ENCODE results near the gene CPLANE2.
A peak's percentile ranks its signal among the peaks of the same experiment; 100 is the strongest.

CPLANE2 gene

GRCh38 chr1:16256478-16256877 is 19.5 kb upstream of the CPLANE2 start:
- DNase-seq (ENCODE audit: low read depth, low spot score), result no peak
- no peak overlapping the region for H3K4me3 ChIP-seq (ENCODE audit: low read depth, low read length)
- TF ChIP-seq, protein P1, sequence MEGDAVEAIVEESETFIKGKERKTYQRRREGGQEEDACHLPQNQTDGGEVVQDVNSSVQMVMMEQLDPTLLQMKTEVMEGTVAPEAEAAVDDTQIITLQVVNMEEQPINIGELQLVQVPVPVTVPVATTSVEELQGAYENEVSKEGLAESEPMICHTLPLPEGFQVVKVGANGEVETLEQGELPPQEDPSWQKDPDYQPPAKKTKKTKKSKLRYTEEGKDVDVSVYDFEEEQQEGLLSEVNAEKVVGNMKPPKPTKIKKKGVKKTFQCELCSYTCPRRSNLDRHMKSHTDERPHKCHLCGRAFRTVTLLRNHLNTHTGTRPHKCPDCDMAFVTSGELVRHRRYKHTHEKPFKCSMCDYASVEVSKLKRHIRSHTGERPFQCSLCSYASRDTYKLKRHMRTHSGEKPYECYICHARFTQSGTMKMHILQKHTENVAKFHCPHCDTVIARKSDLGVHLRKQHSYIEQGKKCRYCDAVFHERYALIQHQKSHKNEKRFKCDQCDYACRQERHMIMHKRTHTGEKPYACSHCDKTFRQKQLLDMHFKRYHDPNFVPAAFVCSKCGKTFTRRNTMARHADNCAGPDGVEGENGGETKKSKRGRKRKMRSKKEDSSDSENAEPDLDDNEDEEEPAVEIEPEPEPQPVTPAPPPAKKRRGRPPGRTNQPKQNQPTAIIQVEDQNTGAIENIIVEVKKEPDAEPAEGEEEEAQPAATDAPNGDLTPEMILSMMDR (IDR thresholded peaks at IDR 0.05; ENCODE audit: low read depth, low read length), result no peak
- in situ Hi-C loops (cut with HindIII; ENCODE audit: low sequenced_read_pairs), result no loop called here

- in situ Hi-C loops (cut with HindIII; ENCODE audit: low sequenced_read_pairs), result no loop called here
- TF ChIP-seq, protein P1 (IDR thresholded peaks at IDR 0.05; ENCODE audit: low read depth, low read length), result no peak
- no peak overlapping the region for H3K4me3 ChIP-seq (ENCODE audit: low read depth, low read length)
- no peak for DNase-seq (ENCODE audit: low read depth, low spot score)
These were observed 17.4 kb upstream of the CPLANE2 start for GRCh38 chr1:16254263-16254928.

DNA sequence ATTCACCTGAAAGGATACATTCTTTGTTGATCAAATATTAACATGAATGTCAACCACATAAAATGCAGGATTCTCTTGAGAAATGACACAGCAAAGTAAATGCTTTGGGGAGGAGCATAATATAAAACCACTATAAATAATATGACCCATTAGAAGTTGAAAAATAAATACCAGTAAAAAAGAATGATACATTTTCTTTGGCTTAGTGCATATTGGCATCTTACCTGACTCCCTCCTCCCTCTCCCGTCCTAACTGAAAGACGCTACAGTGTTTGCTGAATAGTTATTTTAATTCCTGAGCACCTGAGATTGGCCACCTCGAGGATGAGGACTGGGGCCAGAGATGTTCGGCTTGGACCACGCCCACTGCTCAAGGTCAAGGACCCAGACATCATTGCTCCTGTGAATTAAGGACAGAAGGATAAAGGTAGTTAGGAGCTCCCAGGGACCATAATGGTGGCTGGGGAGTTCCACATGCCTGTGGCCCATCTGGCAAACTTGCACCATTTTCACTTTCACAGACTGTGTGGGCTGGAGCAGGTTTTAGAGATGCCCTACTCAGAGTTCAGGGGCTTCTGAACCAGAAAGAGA is 16.4 kb upstream of the CPLANE2 start:
- TF ChIP-seq, protein P1 (IDR thresholded peaks at IDR 0.05; ENCODE audit: low read depth, low read length), result no peak
- DNase-seq (ENCODE audit: low read depth, low spot score), result no peak
- in situ Hi-C loops (cut with HindIII; ENCODE audit: low sequenced_read_pairs), result no loop called here

GRCh38 chr1:16252912-16253311 is 15.9 kb upstream of the CPLANE2 start:
- H3K4me3 ChIP-seq (ENCODE audit: low read depth, low read length), result no peak overlapping the region
- no peak for DNase-seq (ENCODE audit: low read depth, low spot score)
- in situ Hi-C loops (cut with HindIII; ENCODE audit: low sequenced_read_pairs), result no loop called here
- TF ChIP-seq, protein P1 (IDR thresholded peaks at IDR 0.05; ENCODE audit: low read depth, low read length), result no peak

More for the DNA sequence above, 16.4 kb upstream of the CPLANE2 start:
- no peak overlapping the region for H3K4me3 ChIP-seq (ENCODE audit: low read depth, low read length)

- in situ Hi-C loops (cut with HindIII; ENCODE audit: low sequenced_read_pairs), result no loop called here
- TF ChIP-seq, protein P1 (IDR thresholded peaks at IDR 0.05; ENCODE audit: low read depth, low read length), result no peak
- no peak overlapping the region for H3K4me3 ChIP-seq (ENCODE audit: low read depth, low read length)
- no peak for DNase-seq (ENCODE audit: low read depth, low spot score)
These were observed 14.4 kb upstream of the CPLANE2 start for GRCh38 chr1:16251381-16251780.

- H3K4me3 ChIP-seq (ENCODE audit: low read depth, low read length), result no peak overlapping the region
- DNase-seq (ENCODE audit: low read depth, low spot score), result peak; percentile 58
- in situ Hi-C loops (cut with HindIII; ENCODE audit: low sequenced_read_pairs), result no loop called here
- TF ChIP-seq, protein P1 (IDR thresholded peaks at IDR 0.05; ENCODE audit: low read depth, low read length), result no peak
These were observed 13.7 kb upstream of the CPLANE2 start for GRCh38 chr1:16250524-16251251.

All from astrocyte of the spinal cord (primary cell).